Stimulated activated CD4-positive, alpha-beta T cell treated with anti-CD3 and anti-CD28 coated beads, TNF-alpha, amount 100 ng/mL, for 48 hours (primary cell): Measurements from ENCODE around the gene DBNDD2.
A peak's percentile ranks its signal among the peaks of the same experiment; 100 is the strongest.

Experiments used
- DNase-seq, 3 donors: peaks; one replicate each; pipeline ENCODE4 v3.0.0-alpha.2; 2020; ENCODE audit warnings: low read depth in 3 of 3

The DBNDD2 gene

GRCh38 chr20:45378191-45378590 lies 29.9 kb upstream of the DBNDD2 start, which contains the start of gene TP53TG5:
TP53TG5 (minus strand) TSS chr20:45378325; CDS start chr20:45378236, 89 bp downstream.
- DNase-seq, result no peak

DNA sequence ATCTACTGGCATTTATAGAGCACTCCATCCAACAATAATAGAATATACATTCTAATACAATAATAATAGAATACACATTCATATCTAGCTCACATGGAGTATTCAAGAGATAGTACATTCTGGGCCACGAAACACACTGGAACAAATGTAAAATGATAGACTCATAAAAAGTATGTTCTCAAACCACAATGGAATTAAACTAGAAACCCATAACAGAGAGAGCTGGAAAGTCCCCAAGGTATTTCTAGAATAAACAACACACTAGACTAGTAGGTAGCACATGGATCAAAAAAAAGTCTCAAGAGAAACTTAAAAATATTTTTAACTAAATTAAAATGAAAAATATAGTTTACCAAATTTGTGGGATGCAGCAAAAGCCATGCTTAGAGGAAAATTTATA lies 20.8 kb upstream of the DBNDD2 start:
- DNase-seq, result no peak

- DNase-seq, result no peak
These were observed 17.2 kb upstream of the DBNDD2 start for GRCh38 chr20:45390931-45391330.

- no peak for DNase-seq
These were observed 16.5 kb upstream of the DBNDD2 start for GRCh38 chr20:45391559-45391958.

GRCh38 chr20:45392733-45393132 lies 15.4 kb upstream of the DBNDD2 start:
- no peak for DNase-seq

- DNase-seq, result no peak
These were observed 13.6 kb upstream of the DBNDD2 start for GRCh38 chr20:45394221-45395113.

DNA sequence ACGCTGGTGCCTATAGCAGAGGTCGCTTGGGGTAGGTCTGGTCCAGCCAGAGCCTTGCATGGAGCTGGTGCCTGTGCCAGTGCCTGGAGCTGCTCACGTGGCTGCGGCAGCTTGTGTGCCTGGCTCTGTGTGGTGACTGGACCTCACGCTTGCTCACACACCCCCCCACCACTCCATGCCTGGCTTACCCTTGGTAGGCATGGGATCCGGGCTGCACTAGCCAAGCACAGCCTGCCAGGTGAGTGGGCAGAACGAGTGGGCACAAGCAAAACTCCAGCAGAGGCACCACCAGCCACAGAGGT lies 13.0 kb upstream of the DBNDD2 start:
- no peak for DNase-seq

GRCh38 chr20:45399018-45399417 lies 9.1 kb upstream of the DBNDD2 start:
- DNase-seq, result no peak

DNA sequence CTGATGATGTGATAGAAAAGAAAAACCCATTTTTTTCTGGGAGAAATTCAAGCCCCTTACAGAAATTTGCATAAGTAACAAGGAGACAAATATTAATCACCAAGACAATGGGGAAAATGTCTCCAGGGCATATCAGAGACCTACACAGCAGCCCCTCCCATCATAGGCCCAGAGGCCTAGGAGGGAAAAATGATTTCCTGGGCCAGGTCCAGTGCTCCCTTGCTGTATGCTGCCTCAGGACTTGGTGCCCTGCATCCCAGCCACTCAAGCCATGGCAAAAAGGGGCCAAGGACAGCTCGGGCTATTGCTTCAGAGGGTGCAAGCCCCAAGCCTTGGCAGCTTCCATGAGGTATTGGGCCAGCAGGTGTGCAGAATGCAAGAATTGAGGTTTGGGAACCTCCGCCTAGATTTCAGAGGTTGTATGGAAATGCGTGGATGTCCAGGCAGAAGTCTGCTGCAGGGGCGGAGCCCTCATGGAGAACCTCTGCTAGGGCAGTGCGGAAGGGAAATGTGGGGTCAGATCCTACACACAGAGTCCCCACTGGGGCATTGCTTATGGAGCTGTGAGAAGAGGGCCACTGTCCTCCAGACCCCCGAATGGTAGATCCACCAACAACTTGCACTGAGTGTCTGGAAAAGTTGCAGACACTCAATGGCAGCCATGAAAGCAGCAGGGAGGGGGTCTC lies 7.6 kb upstream of the DBNDD2 start:
- no peak for DNase-seq

- no peak for DNase-seq
These were observed 5.1 kb upstream of the DBNDD2 start for GRCh38 chr20:45402946-45403345.

DNA sequence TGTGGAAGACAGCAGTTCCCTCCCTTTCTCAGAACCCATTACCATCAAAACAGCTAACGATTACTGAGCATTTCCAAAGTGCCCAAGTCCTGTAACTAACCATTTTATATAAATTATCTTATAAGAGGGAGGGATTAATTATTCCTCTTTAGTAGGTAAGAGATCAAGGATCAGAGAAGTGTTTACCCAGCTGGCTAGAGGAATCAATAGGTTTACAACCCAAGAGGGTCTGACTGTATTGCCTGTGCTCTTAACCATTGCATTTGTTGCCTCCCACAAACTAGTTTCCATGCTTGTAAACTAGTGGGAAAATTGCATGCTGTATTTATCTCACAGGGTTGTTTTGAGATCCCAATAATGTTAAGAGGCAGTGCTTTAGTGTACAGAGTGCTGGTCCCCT lies 3.7 kb upstream of the DBNDD2 start:
- DNase-seq, result no peak

DNA sequence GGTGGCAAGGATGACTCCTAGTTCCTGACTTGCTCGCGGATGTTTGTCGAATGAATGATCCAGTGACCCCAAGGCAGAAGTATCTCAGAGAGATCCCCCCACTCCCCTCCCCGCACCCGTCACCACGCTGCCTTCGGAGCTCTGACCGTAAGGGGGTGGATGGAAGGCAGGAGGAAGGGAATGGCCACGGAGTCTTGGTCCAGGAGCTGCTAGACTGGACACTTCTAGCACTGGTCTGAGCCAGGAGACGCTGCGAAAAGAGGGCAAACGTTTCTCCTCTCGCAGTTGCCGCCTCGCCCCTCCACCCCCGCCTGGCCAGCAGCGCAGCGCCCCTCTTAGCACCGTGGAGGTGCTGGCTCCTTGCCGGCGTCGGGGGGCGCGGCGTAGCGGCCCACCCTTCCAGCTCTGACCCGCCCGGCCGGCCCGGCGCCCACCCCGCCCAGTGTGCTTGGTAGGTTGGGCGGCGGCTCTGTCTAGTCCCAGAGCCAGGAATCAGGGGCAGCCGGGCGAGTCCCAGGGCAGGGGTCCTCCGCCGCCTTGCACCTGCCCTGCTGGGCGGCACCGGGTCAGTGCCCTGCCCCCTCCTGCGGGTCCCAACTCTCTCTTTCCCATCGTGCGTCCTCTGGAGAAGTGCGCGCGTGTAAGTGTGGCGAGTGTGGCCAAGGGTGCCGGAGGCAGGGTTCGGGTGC lies 2.4 kb upstream of the DBNDD2 start:
- DNase-seq, result no peak

- peak in 1 of 3 donors; percentile 58 for DNase-seq
These were observed 1.6 kb upstream of the DBNDD2 start for GRCh38 chr20:45406260-45407066.

DNA sequence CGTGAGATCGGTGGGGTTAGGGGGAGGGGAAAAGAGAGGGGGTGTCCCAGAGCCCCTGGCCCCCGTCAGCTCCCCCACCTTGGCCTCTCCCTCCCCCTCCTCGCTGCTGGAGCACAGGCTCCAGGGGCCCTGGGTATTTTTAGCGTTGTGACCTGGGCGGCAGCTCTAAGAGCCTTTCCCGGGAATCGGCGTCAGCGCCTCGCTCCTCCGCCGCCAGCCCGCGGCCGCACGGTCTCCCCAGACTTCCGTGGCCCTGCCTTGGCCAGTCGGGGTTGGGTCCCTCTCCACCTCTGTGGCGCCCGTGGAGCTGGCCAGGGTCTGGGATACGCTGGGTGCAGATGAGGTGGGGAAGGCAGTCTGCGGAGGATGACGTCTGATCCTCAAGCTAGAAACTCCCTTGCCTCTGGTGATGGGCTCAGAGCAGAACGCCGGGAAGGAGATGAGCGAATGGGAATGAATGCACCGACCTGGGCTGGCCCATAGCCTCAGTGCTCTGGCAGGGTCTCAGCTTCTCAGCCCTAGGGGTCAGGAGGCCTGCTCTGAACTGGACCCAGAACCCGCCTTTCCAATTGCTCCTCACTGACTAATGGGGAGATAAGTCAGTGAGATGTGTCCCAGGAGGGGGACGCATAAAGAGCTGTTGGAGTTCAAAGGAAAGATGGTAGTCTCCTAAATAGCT lies 883 bp upstream of the DBNDD2 start:
- no peak for DNase-seq

DNA sequence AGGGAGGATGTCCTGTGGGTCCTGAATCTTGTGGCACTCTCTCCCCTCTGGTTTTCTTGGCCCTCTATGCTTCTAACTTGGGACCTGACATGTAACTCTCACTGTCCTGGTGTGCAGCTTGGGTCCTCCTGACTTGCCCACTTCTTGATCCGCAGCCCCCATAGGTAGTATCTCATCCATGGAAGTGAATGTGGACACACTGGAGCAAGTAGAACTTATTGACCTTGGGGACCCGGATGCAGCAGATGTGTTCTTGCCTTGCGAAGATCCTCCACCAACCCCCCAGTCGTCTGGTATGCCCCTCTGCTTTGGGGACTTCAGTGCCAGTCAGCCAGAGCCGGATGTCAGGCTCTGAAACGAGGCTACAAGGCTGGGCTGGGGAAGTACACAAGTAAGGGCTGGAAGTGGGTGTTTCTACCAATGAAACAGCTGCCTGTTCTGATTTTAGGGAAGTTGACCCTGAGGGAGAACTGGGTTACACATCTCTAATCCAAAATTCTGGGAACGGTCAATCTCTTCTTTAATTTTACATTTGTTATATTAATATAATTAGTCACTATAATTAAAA lies 641 bp downstream of the DBNDD2 start:
- no peak for DNase-seq

DNA sequence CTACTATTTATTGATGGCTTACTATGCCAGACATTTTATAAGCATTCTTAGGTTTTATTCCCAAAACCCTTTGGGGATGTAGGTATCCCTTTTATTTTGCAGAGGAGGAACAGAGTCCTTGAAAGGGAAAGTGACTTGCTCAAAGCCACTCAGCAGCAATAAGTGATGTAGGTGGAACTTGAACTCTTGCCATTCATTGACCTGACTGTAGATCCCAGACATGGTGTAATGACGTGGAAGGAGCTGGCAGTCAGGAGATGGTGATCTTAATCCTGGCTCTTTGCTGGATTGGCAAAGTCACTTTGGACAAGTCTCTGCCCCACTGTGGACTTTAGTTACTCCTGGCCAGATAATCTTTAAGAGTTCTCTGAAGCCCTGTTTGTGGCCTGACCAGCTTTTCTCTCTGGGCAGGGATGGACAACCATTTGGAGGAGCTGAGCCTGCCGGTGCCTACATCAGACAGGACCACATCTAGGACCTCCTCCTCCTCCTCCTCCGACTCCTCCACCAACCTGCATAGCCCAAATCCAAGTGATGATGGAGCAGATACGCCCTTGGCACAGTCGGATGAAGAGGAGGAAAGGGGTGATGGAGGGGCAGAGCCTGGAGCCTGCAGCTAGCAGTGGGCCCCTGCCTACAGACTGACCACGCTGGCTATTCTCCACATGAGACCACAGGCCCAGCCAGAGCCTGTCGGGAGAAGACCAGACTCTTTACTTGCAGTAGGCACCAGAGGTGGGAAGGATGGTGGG lies 1.6 kb downstream of the DBNDD2 start:
- no peak for DNase-seq

- DNase-seq, result no peak
These were observed 2.8 kb downstream of the DBNDD2 start for GRCh38 chr20:45410887-45411286.

- no peak for DNase-seq
These were observed 4.6 kb downstream of the DBNDD2 start for GRCh38 chr20:45412653-45413052.

DNA sequence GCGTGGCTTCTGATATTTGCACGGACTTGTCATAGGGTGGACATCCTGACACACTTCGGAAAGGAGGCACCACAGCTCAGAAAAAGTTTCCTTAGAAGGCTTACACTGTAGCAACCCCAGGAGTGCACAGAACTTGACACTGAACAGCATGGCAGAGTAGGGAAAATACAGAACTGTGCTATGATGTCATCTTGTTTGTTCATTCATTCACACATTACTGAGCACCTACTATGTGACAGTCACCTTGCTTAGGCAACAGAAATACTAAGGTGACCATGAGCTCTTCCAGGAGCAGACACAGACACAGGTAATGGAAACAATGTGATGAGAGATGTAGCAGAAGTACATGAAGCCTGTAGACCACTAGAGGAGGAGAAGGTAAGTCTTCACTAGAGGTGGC lies 5.4 kb downstream of the DBNDD2 start:
- no peak for DNase-seq
